Cerebellar cortex (tissue), 1 donor: Measurements from ENCODE around the gene AKAP10.
"Not testable (repeated sequence)": the region's sequence is repeated elsewhere in the genome, so short reads cannot be mapped to it uniquely, and the experiment has no call there.

Experiments used
- DNase-seq: peaks from one replicate; pipeline ENCODE4 v3.0.0-alpha.2; 2015; ENCODE audit warnings: low spot score

AKAP10 gene

GRCh38 chr17:19867329-19868078 lies 110.1 kb downstream of the AKAP10 start, which contains the start of gene ULK2:
Gene ULK2, minus strand, starts transcription at chr17:19867936. Its CDS starts 519 bp downstream, at chr17:19867417.
- peak; percentile 58 for DNase-seq

- DNase-seq, result peak; percentile 76
Observed at GRCh38 chr17:19867079-19867328, 110.6 kb downstream of the AKAP10 start.

- no peak for DNase-seq
Observed at GRCh38 chr17:19865021-19865420, 112.6 kb downstream of the AKAP10 start.

GRCh38 chr17:19860647-19861177 lies 116.9 kb downstream of the AKAP10 start:
- DNase-seq, result not testable (repeated sequence)

- no peak for DNase-seq
Observed at GRCh38 chr17:19857640-19858039, 120.0 kb downstream of the AKAP10 start.
